SK-N-SH treated with all-trans-retinoic acid at 6 μM for 48 hours (cell line): ENCODE results near the gene PHRF1.

Experiments
- ATAC-seq: fragments of 200-7000 bp; cut with Tn5 transposase; 3 replicates; pipeline ENCODE4 v1.9.1; 2020; ENCODE audit warnings: mild to moderate bottlenecking, moderate library complexity
- BACH2 ChIP-seq: fragments of 250-450 bp; sonication (Bioruptor Pico); IDR thresholded peaks from 2 replicates; pipeline ENCODE4 v1.9.0; 2021; ENCODE audit warnings: mild to moderate bottlenecking, borderline replicate concordance
- CREB5 ChIP-seq: fragments of 250-450 bp; sonication (Bioruptor Pico); IDR thresholded peaks from 2 replicates; pipeline ENCODE4 v1.5.1; 2020; ENCODE audit warnings: low read depth, mild to moderate bottlenecking, moderate library complexity
- CSDC2 ChIP-seq: fragments of 250-450 bp; sonication (Bioruptor Pico); IDR thresholded peaks from 2 replicates; pipeline ENCODE4 v1.5.0; 2020; ENCODE audit warnings: mild to moderate bottlenecking, moderate library complexity
- ESRRG ChIP-seq: fragments of 250-450 bp; sonication (Bioruptor Pico); IDR thresholded peaks from 2 replicates; pipeline ENCODE4 v1.6.1; 2021; ENCODE audit warnings: mild to moderate bottlenecking
- GLIS3 ChIP-seq: fragments of 250-450 bp; sonication (Bioruptor Pico); IDR thresholded peaks from 2 replicates; pipeline ENCODE4 v1.5.0; 2020; ENCODE audit warnings: mild to moderate bottlenecking, moderate library complexity
- ISL1 ChIP-seq: fragments of 250-450 bp; sonication (Bioruptor Pico); IDR thresholded peaks from 2 replicates; pipeline ENCODE4 v2.1.2; 2022; ENCODE audit warnings: mild to moderate bottlenecking, moderate library complexity
- OSR1 ChIP-seq: fragments of 250-450 bp; sonication (Bioruptor Pico); IDR thresholded peaks from 2 replicates; pipeline ENCODE4 v1.8.0; 2022; ENCODE audit warnings: moderate library complexity, mild to moderate bottlenecking, inconsistent platforms
- PPARA ChIP-seq: fragments of 250-450 bp; sonication (Bioruptor Pico); IDR thresholded peaks from 2 replicates; pipeline ENCODE4 v1.5.0; 2020; ENCODE audit warnings: mild to moderate bottlenecking, borderline replicate concordance
- RARB ChIP-seq: fragments of 250-450 bp; sonication (Bioruptor Pico); IDR thresholded peaks from 2 replicates; pipeline ENCODE4 v1.8.0; 2021; ENCODE audit warnings: mild to moderate bottlenecking, moderate library complexity
- SNAI2 ChIP-seq: fragments of 250-450 bp; sonication (Bioruptor Pico); IDR thresholded peaks from 2 replicates; pipeline ENCODE4 v1.5.0; 2020; ENCODE audit warnings: mild to moderate bottlenecking, moderate library complexity
- TCF4 ChIP-seq: fragments of 250-450 bp; sonication (Bioruptor Pico); IDR thresholded peaks from 2 replicates; pipeline ENCODE4 v1.8.0; 2021; ENCODE audit warnings: mild to moderate bottlenecking, moderate library complexity, borderline replicate concordance
- TOX ChIP-seq: fragments of 250-450 bp; sonication (Bioruptor Pico); IDR thresholded peaks from 2 replicates; pipeline ENCODE4 v1.8.0; 2021; ENCODE audit warnings: mild to moderate bottlenecking, moderate library complexity, borderline replicate concordance
- TSHZ2 ChIP-seq: fragments of 250-450 bp; sonication (Bioruptor Pico); IDR thresholded peaks from 2 replicates; pipeline ENCODE4 v1.5.0; 2020; ENCODE audit warnings: mild to moderate bottlenecking, moderate library complexity
- ZC3H10 ChIP-seq: fragments of 250-450 bp; sonication (Bioruptor Pico); IDR thresholded peaks from 2 replicates; pipeline ENCODE4 v1.5.1; 2021; ENCODE audit warnings: mild to moderate bottlenecking, moderate library complexity
- ZFP3 ChIP-seq: fragments of 250-450 bp; sonication (Bioruptor Pico); IDR thresholded peaks from 2 replicates; pipeline ENCODE4 v1.5.0; 2020; ENCODE audit warnings: mild to moderate bottlenecking, moderate library complexity
- ZFP30 ChIP-seq: fragments of 450-650 bp; formaldehyde crosslinking; IDR thresholded peaks from 2 replicates; pipeline ENCODE4 v1.5.0; 2022; ENCODE audit warnings: mild to moderate bottlenecking, moderate library complexity
- ZNF565 ChIP-seq: fragments of 450-650 bp; formaldehyde crosslinking; conservative IDR thresholded peaks from 2 replicates; pipeline ENCODE4 v1.5.0; 2020; ENCODE audit warnings: low read depth, mild to moderate bottlenecking, moderate library complexity
- ZNF70 ChIP-seq: fragments of 450-650 bp; formaldehyde crosslinking; IDR thresholded peaks from 2 replicates; pipeline ENCODE4 v1.5.0; 2020; ENCODE audit warnings: mild to moderate bottlenecking, moderate library complexity
- TF ChIP-seq, protein P1 (sequence below): fragments of 250-450 bp; sonication (Bioruptor Pico); IDR thresholded peaks from 2 replicates; pipeline ENCODE4 v1.8.0; 2020; ENCODE audit warnings: mild to moderate bottlenecking, moderate library complexity, borderline replicate concordance
- TF ChIP-seq, protein P2 (sequence below): fragments of 250-450 bp; sonication (Bioruptor Pico); IDR thresholded peaks from 2 replicates; pipeline ENCODE4 v1.5.1; 2021; ENCODE audit warnings: mild to moderate bottlenecking, moderate library complexity

Gene PHRF1

GRCh38 chr11:562046-562645, 14.1 kb upstream of the PHRF1 start:
- TF ChIP-seq ZNF70 (CRISPR knock-in tag) (no peak), ISL1 (CRISPR knock-in tag) (no peak), CREB5 (CRISPR knock-in tag) (no peak), ZFP3 (CRISPR knock-in tag) (no peak), SNAI2 (CRISPR knock-in tag) (no peak), OSR1 (CRISPR knock-in tag) (no peak), ZC3H10 (CRISPR knock-in tag) (no peak), CSDC2 (CRISPR knock-in tag) (no peak), ZFP30 (CRISPR knock-in tag) (no peak), ESRRG (CRISPR knock-in tag) (no peak), TSHZ2 (no peak), TCF4 (no peak)
- TF ChIP-seq, protein P1, sequence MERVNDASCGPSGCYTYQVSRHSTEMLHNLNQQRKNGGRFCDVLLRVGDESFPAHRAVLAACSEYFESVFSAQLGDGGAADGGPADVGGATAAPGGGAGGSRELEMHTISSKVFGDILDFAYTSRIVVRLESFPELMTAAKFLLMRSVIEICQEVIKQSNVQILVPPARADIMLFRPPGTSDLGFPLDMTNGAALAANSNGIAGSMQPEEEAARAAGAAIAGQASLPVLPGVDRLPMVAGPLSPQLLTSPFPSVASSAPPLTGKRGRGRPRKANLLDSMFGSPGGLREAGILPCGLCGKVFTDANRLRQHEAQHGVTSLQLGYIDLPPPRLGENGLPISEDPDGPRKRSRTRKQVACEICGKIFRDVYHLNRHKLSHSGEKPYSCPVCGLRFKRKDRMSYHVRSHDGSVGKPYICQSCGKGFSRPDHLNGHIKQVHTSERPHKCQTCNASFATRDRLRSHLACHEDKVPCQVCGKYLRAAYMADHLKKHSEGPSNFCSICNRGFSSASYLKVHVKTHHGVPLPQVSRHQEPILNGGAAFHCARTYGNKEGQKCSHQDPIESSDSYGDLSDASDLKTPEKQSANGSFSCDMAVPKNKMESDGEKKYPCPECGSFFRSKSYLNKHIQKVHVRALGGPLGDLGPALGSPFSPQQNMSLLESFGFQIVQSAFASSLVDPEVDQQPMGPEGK (CRISPR knock-in tag): no peak
- TF ChIP-seq, protein P2, sequence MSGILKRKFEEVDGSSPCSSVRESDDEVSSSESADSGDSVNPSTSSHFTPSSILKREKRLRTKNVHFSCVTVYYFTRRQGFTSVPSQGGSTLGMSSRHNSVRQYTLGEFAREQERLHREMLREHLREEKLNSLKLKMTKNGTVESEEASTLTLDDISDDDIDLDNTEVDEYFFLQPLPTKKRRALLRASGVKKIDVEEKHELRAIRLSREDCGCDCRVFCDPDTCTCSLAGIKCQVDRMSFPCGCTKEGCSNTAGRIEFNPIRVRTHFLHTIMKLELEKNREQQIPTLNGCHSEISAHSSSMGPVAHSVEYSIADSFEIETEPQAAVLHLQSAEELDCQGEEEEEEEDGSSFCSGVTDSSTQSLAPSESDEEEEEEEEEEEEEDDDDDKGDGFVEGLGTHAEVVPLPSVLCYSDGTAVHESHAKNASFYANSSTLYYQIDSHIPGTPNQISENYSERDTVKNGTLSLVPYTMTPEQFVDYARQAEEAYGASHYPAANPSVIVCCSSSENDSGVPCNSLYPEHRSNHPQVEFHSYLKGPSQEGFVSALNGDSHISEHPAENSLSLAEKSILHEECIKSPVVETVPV (CRISPR knock-in tag): no peak
- no peak for ATAC-seq

GRCh38 chr11:563066-563811, 13.0 kb upstream of the PHRF1 start:
- no peak for ATAC-seq
- TF ChIP-seq ZFP30 (CRISPR knock-in tag) (no peak), PPARA (CRISPR knock-in tag) (no peak), OSR1 (CRISPR knock-in tag) (no peak), ESRRG (CRISPR knock-in tag) (no peak), BACH2 (CRISPR knock-in tag) (no peak), ZNF565 (no peak), ZFP3 (CRISPR knock-in tag) (no peak), GLIS3 (CRISPR knock-in tag) (no peak), ZNF70 (CRISPR knock-in tag) (no peak), ZC3H10 (CRISPR knock-in tag) (no peak), RARB (CRISPR knock-in tag) (no peak), TOX (CRISPR knock-in tag) (no peak), TCF4 (no peak)
- TF ChIP-seq, protein P1 (CRISPR knock-in tag): no peak
- TF ChIP-seq, protein P2 (CRISPR knock-in tag): no peak
